ENCODE measurements around the gene CYP3A4. TPM values are rescaled to one million over a fixed set of nuclear protein-coding genes. Genes with fewer than 3 reads are reported as not detected.
"Not testable (repeated sequence)": the region's sequence is repeated elsewhere in the genome, so short reads cannot be mapped to it uniquely, and the experiment has no call there.

Gene CYP3A4
- total RNA-seq, 1 donor from 2014 or later = not detected

DNA sequence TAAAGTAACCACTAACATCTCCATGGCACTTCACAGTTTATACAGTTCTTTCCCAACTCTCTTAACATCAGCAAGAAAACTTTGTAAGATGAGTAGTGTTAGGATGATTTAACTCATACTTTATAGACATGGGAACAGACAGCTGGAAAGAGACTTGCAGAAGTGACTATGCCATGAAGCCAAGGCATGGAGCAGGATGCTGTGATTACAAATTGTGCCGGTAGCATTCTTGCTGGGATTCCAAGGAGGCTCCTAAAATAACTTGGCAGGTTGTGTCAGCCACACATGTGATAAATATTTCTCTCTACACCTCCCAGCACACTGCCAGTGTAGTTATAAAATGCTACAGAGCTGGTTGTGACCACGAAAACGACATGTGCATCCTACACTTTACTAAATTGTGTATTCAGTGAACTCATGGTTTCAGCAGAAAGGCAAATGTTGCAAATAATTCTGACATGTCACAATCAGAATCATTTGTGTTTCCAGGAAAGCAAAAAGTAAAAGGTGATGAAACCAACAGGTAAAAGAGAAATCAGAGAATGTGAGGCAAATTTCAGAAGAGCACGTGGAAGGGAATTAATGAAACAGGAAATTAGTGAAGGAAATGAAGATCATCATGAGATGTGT lies 5.6 kb upstream of the CYP3A4 start:
- no peak overlapping the region for H3K27ac Mint-ChIP-seq (ENCODE audit: unreplicated experiment)
- TF ChIP-seq, protein P1, sequence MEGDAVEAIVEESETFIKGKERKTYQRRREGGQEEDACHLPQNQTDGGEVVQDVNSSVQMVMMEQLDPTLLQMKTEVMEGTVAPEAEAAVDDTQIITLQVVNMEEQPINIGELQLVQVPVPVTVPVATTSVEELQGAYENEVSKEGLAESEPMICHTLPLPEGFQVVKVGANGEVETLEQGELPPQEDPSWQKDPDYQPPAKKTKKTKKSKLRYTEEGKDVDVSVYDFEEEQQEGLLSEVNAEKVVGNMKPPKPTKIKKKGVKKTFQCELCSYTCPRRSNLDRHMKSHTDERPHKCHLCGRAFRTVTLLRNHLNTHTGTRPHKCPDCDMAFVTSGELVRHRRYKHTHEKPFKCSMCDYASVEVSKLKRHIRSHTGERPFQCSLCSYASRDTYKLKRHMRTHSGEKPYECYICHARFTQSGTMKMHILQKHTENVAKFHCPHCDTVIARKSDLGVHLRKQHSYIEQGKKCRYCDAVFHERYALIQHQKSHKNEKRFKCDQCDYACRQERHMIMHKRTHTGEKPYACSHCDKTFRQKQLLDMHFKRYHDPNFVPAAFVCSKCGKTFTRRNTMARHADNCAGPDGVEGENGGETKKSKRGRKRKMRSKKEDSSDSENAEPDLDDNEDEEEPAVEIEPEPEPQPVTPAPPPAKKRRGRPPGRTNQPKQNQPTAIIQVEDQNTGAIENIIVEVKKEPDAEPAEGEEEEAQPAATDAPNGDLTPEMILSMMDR (IDR thresholded peaks at IDR 0.05; ENCODE audit: partially characterized antibody, unreplicated experiment) = no peak
- no peak for DNase-seq
- no peaks in the 10 kb centered on the region for H3K4me1 Mint-ChIP-seq (ENCODE audit: low read depth, unreplicated experiment)
- H3K36me3 Mint-ChIP-seq (ENCODE audit: unreplicated experiment) = no peaks in the 10 kb centered on the region
- peaks cover 2% of the 10 kb centered on the region for H3K9me3 Mint-ChIP-seq (ENCODE audit: unreplicated experiment)
- no peak overlapping the region for H3K4me3 Mint-ChIP-seq (ENCODE audit: unreplicated experiment)
- no peaks in the 10 kb centered on the region for H3K27me3 Mint-ChIP-seq (ENCODE audit: unreplicated experiment)

DNA sequence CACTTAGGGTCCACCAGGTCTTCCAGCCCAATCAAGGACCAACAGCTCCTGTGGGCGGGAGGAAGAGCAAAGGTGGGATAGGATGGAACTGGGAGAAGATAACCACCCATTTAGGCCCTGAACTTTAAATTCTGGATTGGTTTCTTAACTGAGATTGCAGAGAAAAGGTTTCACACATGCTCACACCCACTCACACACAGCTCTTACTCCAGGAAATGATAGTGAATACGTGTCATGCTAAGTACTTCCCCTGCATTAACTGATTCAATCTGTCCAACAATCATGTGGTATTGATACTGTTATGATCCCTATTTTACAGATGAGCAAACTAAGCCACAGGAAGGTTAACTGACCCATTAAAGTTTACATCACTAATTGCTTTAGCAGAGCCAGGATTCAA lies 4.6 kb upstream of the CYP3A4 start:
- TF ChIP-seq, protein P1 (IDR thresholded peaks at IDR 0.05; ENCODE audit: partially characterized antibody, unreplicated experiment) = no peak
- H3K27ac Mint-ChIP-seq (ENCODE audit: unreplicated experiment) = no peak overlapping the region
- peaks cover 2% of the 10 kb centered on the region for H3K9me3 Mint-ChIP-seq (ENCODE audit: unreplicated experiment)
- H3K27me3 Mint-ChIP-seq (ENCODE audit: unreplicated experiment) = no peaks in the 10 kb centered on the region
- no peak for DNase-seq
- H3K4me3 Mint-ChIP-seq (ENCODE audit: unreplicated experiment) = no peak overlapping the region
- no peaks in the 10 kb centered on the region for H3K4me1 Mint-ChIP-seq (ENCODE audit: low read depth, unreplicated experiment)
- no peaks in the 10 kb centered on the region for H3K36me3 Mint-ChIP-seq (ENCODE audit: unreplicated experiment)

DNA sequence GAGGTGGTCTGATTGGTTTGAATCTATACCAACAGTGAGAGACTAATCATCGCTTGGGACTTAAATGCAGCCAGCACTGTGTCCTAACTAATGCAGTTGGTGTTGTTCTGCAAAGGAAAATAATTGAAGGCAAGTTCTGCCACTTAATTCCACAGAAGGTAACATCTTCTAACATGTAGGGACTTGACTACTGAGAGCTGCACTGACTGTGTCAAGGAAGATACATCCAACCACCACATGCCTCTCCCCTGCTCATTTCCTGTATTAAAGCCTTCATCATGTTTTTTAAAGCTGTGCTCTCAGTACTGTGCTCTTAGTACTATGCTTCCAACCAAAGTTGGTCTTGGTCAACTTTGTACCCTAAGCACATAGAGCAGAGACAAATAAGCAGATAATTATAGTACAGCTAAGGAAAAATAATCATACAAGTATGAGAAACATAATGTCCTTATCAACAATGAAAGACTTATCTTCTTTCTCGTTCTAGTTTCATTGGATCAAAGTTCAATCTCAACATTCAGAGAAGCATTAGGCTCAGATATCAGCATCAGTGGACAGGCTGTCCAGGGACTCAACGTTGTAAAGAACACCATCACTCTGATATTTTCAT lies 2.8 kb upstream of the CYP3A4 start:
- Mint-ChIP-seq H3K27ac (ENCODE audit: unreplicated experiment) (no peak overlapping the region), H3K36me3 (ENCODE audit: unreplicated experiment) (no peaks in the 10 kb centered on the region), H3K9me3 (ENCODE audit: unreplicated experiment) (peaks cover 2% of the 10 kb centered on the region), H3K4me1 (ENCODE audit: low read depth, unreplicated experiment) (no peaks in the 10 kb centered on the region), H3K4me3 (ENCODE audit: unreplicated experiment) (no peak overlapping the region), H3K27me3 (ENCODE audit: unreplicated experiment) (no peaks in the 10 kb centered on the region)
- DNase-seq = no peak
- TF ChIP-seq, protein P1 (IDR thresholded peaks at IDR 0.05; ENCODE audit: partially characterized antibody, unreplicated experiment) = no peak

DNA sequence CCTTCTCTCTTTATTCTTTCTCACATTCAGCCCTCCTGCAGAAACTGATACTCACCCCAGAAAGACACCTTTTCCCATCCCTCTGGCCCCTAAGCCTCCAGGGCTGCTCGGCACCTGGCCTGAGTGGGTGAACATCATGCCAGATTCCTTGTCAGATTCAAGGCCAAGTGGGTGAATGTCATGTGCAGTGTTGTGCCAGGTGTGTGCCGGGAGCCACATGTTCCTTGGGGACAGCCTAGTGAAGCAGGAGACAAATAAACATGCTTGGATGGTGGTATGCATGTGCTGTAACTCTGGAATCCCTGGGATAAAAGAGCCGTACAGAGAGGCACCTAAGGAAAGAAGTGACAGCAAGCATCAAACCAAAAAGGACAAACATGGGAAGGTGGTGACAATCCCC lies 1.7 kb upstream of the CYP3A4 start:
- DNase-seq; H3K9me3 Mint-ChIP-seq (ENCODE audit: unreplicated experiment); H3K27ac Mint-ChIP-seq (ENCODE audit: unreplicated experiment); H3K27me3 Mint-ChIP-seq (ENCODE audit: unreplicated experiment); H3K4me1 Mint-ChIP-seq (ENCODE audit: low read depth, unreplicated experiment); H3K36me3 Mint-ChIP-seq (ENCODE audit: unreplicated experiment); H3K4me3 Mint-ChIP-seq (ENCODE audit: unreplicated experiment): not testable (repeated sequence)

DNA sequence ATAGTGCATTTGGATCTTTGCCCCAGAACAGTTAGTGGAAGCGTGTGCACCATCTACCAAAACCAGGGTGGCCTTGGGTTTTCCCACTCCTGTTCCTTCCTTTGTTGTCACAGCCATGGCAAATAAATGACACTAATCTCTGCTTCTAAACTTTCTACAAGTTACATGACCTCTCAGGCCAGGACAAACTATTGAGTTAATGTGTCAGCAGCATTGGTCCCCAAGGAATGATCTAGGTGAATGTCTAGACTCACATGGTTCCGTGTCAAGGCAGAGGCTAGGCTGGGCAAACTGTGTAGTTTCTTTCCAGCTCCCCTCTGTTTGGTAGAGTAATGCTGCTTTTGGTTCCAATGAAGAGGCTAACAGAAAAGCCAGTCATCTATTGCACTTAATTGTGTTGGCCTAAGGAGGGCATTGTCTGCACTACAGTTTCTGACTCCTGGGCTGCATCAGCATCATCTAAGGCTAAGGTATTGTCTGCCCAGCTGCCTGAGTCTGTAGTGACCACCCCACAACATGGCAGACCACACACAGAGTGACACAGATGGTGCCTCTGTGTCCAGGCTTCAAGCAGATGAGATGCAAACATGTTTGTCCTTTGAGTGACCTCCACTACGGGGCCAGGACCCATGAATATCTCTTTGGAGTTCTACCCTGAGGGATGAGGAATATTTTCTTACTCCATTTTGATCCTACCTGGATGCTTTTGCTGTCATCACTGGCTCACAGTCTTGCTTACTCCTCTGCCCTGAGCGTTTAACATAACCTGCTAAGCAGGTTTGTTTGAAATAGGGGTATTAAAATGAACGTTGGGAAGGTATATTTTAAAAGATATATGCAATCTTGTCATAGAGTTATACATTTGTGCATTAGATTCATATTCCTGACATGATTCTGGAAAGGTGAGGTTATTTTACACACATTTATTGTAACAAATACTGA lies 1.7 kb downstream of the CYP3A4 start:
- Mint-ChIP-seq H3K36me3 (ENCODE audit: unreplicated experiment) (no peaks in the 10 kb centered on the region), H3K4me3 (ENCODE audit: unreplicated experiment) (no peak overlapping the region), H3K4me1 (ENCODE audit: low read depth, unreplicated experiment) (no peaks in the 10 kb centered on the region), H3K27ac (ENCODE audit: unreplicated experiment) (no peak overlapping the region), H3K9me3 (ENCODE audit: unreplicated experiment) (peaks cover 2% of the 10 kb centered on the region), H3K27me3 (ENCODE audit: unreplicated experiment) (no peaks in the 10 kb centered on the region)
- DNase-seq = no peak
- TF ChIP-seq, protein P1 (IDR thresholded peaks at IDR 0.05; ENCODE audit: partially characterized antibody, unreplicated experiment) = no peak
